Measurements from ENCODE around the gene SLC8A3.

- TF ChIP-seq, protein P1, sequence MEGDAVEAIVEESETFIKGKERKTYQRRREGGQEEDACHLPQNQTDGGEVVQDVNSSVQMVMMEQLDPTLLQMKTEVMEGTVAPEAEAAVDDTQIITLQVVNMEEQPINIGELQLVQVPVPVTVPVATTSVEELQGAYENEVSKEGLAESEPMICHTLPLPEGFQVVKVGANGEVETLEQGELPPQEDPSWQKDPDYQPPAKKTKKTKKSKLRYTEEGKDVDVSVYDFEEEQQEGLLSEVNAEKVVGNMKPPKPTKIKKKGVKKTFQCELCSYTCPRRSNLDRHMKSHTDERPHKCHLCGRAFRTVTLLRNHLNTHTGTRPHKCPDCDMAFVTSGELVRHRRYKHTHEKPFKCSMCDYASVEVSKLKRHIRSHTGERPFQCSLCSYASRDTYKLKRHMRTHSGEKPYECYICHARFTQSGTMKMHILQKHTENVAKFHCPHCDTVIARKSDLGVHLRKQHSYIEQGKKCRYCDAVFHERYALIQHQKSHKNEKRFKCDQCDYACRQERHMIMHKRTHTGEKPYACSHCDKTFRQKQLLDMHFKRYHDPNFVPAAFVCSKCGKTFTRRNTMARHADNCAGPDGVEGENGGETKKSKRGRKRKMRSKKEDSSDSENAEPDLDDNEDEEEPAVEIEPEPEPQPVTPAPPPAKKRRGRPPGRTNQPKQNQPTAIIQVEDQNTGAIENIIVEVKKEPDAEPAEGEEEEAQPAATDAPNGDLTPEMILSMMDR (IDR thresholded peaks at IDR 0.05), result no peak
- TF ChIP-seq POLR2A (IDR thresholded peaks at IDR 0.05), result no peak
These were observed 186.0 kb downstream of the SLC8A3 start for GRCh38 chr14:70002589-70003346.
